Activated CD4-positive, alpha-beta T cell treated with anti-CD3 and anti-CD28 coated beads, Interleukin-2, amount 10 ng/mL, durations not matched to agents 7 days and 5 days (primary cell): Measurements from ENCODE around the gene AKAP17A. TPM values are rescaled to one million over a fixed set of nuclear protein-coding genes. Genes with fewer than 3 reads are reported as not detected.
A peak's percentile ranks its signal among the peaks of the same experiment; 100 is the strongest.
"Not testable (repeated sequence)": the region's sequence is repeated elsewhere in the genome, so short reads cannot be mapped to it uniquely, and the experiment has no call there.

Experiments
- CTCF ChIA-PET: fragments of 350-600 bp; sonication (Branson Sonifier 250); formaldehyde crosslinking; loops from one replicate; lab custom pipeline; 2021; ENCODE audit warnings: antibody characterized with exemption; lab: Charles Lee
- POLR2A ChIA-PET: fragments of 350-600 bp; sonication (Branson Sonifier 250); formaldehyde crosslinking; loops from one replicate; lab custom pipeline; 2021; ENCODE audit warnings: antibody characterized with exemption; lab: Charles Lee
- DNase-seq: peaks from one replicate; pipeline ENCODE4 v3.0.0-alpha.2; 2020
- H3K27ac Mint-ChIP-seq: one replicate; pipeline ENCODE4 v1.8.0; 2021; ENCODE audit warnings: mild to moderate bottlenecking, moderate library complexity, mixed read lengths
- H3K27me3 Mint-ChIP-seq: one replicate; pipeline ENCODE4 v1.8.0; 2021; ENCODE audit warnings: mixed read lengths
- H3K36me3 Mint-ChIP-seq: one replicate; pipeline ENCODE4 v1.8.0; 2021; ENCODE audit warnings: low read depth, mixed read lengths
- H3K4me1 Mint-ChIP-seq: one replicate; pipeline ENCODE4 v1.8.0; 2021; ENCODE audit warnings: mixed read lengths
- H3K4me3 Mint-ChIP-seq: one replicate; pipeline ENCODE4 v1.8.0; 2021; ENCODE audit warnings: mild to moderate bottlenecking, moderate library complexity, mixed read lengths
- H3K9me3 Mint-ChIP-seq: one replicate; pipeline ENCODE4 v1.8.0; 2021; ENCODE audit warnings: mixed read lengths
- total RNA-seq, 2 experiments: library from RNA; stranded (reverse); gene quantifications; one replicate each; pipeline ENCODE4 v1.2.3, GENCODE V29; 2021

The AKAP17A gene, protein sequence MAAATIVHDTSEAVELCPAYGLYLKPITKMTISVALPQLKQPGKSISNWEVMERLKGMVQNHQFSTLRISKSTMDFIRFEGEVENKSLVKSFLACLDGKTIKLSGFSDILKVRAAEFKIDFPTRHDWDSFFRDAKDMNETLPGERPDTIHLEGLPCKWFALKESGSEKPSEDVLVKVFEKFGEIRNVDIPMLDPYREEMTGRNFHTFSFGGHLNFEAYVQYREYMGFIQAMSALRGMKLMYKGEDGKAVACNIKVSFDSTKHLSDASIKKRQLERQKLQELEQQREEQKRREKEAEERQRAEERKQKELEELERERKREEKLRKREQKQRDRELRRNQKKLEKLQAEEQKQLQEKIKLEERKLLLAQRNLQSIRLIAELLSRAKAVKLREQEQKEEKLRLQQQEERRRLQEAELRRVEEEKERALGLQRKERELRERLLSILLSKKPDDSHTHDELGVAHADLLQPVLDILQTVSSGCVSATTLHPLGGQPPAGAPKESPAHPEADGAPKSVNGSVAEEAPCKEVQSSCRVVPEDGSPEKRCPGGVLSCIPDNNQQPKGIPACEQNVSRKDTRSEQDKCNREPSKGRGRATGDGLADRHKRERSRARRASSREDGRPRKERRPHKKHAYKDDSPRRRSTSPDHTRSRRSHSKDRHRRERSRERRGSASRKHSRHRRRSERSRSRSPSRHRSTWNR
- total RNA-seq: 10 to 100 TPM; 61.6 to 66.5 TPM

DNA sequence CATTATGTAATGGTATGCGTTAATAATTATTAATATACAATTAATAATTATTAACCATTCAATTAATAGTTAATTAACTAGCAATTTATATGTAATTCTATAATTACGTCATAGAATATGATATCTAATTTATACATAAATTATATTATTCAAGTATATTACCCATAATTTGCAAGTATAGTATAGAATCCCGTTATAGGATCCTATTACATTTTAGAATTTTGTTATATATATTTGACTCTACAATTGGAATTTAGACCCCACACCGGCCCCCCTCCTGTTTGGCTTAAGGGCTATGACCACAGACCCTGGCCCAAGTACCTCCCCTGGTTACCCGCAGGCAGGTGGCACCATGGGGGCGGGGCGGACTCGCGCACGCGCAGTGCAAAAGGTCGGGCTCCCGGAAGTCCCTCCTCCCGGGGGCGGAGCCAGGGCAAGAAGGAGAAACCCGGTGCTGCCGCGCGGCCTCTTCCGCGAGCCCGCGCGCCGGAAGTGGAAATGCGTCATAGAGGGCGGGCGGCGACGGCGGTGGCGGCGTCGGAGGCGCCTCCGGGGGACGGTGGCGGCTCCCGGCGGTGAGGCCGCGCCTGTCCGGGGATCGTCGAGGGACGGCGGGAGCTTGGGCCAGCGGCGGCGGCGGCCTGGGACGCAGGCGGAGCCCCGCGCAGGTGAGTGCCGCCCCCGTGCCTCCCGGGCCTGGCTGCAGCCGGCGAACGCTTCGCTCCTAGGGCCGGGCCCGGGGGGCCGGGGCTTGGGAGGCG lies at the start of gene AKAP17A:
AKAP17A (plus strand) TSS at position 503 of the 761 bp plus-strand sequence. CDS start 1,859 bp downstream, outside the sequence.
- CTCF ChIA-PET: no interaction called here
- POLR2A ChIA-PET: no interaction called here
- no peaks in the 10 kb centered on the region for H3K27me3 Mint-ChIP-seq
- peaks cover 31% of the 10 kb centered on the region for H3K4me1 Mint-ChIP-seq
- peaks cover 33% of the 10 kb centered on the region for H3K36me3 Mint-ChIP-seq
- DNase-seq: peak; percentile 97
- peak within 1 kb of the TSS; percentile 95 for H3K4me3 Mint-ChIP-seq
- H3K9me3 Mint-ChIP-seq: no peaks in the 10 kb centered on the region
- H3K27ac Mint-ChIP-seq: peak within 1 kb of the TSS; percentile 94

- peaks cover 12% of the 10 kb centered on the region for H3K4me1 Mint-ChIP-seq
- peaks cover 13% of the 10 kb centered on the region for H3K9me3 Mint-ChIP-seq
- ChIA-PET CTCF (no interaction called here), POLR2A (no interaction called here)
- H3K27me3 Mint-ChIP-seq: no peaks in the 10 kb centered on the region
- H3K27ac Mint-ChIP-seq: peak overlapping the region; percentile 41
- peaks cover 6% of the 10 kb centered on the region for H3K36me3 Mint-ChIP-seq
- no peak for DNase-seq
- H3K4me3 Mint-ChIP-seq: no peak overlapping the region
Observed at GRCh38 chrX:1542994-1543725, 48.2 kb upstream of the AKAP17A start.

GRCh38 chrX:1545776-1546408 lies 45.5 kb upstream of the AKAP17A start:
- DNase-seq: no peak
- H3K27me3 Mint-ChIP-seq: no peaks in the 10 kb centered on the region
- CTCF ChIA-PET: no interaction called here
- peak overlapping the region; percentile 69 for H3K27ac Mint-ChIP-seq
- peaks cover 18% of the 10 kb centered on the region for H3K9me3 Mint-ChIP-seq
- H3K4me1 Mint-ChIP-seq: peaks cover 14% of the 10 kb centered on the region
- H3K36me3 Mint-ChIP-seq: peaks cover 14% of the 10 kb centered on the region
- H3K4me3 Mint-ChIP-seq: no peak overlapping the region
- POLR2A ChIA-PET: no interaction called here

- Mint-ChIP-seq H3K4me3 (no peak overlapping the region), H3K9me3 (peaks cover 18% of the 10 kb centered on the region), H3K27me3 (no peaks in the 10 kb centered on the region), H3K27ac (no peak overlapping the region), H3K4me1 (peaks cover 23% of the 10 kb centered on the region), H3K36me3 (peaks cover 17% of the 10 kb centered on the region)
- CTCF ChIA-PET: no interaction called here
- DNase-seq: no peak
- POLR2A ChIA-PET: no interaction called here
Observed at GRCh38 chrX:1546691-1547251, 44.6 kb upstream of the AKAP17A start.

GRCh38 chrX:1551959-1552546 lies 39.4 kb upstream of the AKAP17A start:
- H3K9me3 Mint-ChIP-seq: peaks cover 21% of the 10 kb centered on the region
- no peak for DNase-seq
- CTCF ChIA-PET: no interaction called here
- H3K27me3 Mint-ChIP-seq: peaks cover 4% of the 10 kb centered on the region
- H3K4me1 Mint-ChIP-seq: peaks cover 52% of the 10 kb centered on the region
- peak overlapping the region; percentile 78 for H3K27ac Mint-ChIP-seq
- H3K36me3 Mint-ChIP-seq: peaks cover 37% of the 10 kb centered on the region
- no peak overlapping the region for H3K4me3 Mint-ChIP-seq
- POLR2A ChIA-PET: no interaction called here

DNA sequence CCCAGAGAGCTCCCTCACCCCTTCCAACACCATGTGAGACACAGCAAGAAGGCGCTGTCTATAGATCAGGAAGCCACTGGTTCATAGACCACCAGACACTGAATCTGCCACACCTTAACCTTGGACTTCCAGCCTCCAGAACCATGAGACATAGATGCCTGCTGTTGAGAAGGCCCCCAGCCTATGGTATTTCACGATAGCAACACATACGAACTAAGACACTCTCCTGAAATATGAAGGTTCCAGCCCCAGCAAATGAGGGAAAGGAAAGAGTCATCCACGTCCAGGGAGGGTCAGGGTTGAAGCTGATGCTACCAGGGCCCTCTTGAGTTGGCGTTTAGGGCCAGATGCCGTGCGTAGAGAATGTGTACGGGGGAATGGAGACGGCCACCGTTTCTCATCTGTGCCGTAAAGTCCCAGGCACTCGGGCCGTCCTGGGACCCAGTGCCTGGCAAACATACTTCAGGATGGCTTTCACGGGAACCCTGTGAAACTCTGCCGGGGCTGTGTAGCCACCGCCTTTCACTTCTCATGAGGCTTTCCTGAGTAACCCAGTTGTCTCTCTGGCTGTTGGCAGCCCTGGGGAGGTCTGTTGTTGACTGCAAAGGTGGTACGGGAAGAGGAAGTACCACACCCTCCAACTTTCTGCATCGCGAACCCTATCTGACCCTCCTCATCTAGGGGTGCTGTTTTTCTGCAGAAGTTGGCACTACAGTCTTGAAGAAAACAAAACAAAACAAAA lies 36.8 kb upstream of the AKAP17A start:
- Mint-ChIP-seq H3K9me3 (peaks cover 14% of the 10 kb centered on the region), H3K36me3 (peaks cover 31% of the 10 kb centered on the region), H3K27me3 (peaks cover 4% of the 10 kb centered on the region), H3K4me3 (peak overlapping the region; percentile 30), H3K4me1 (peaks cover 61% of the 10 kb centered on the region), H3K27ac (peak overlapping the region; percentile 94)
- CTCF ChIA-PET: no interaction called here
- POLR2A ChIA-PET: no interaction called here
- DNase-seq: peak; percentile 87

GRCh38 chrX:1555370-1555769 lies 36.0 kb upstream of the AKAP17A start:
- ChIA-PET POLR2A (no interaction called here), CTCF (no interaction called here)
- Mint-ChIP-seq H3K9me3 (peaks cover 14% of the 10 kb centered on the region), H3K27ac (peak overlapping the region; percentile 94), H3K36me3 (peaks cover 30% of the 10 kb centered on the region), H3K4me1 (peaks cover 60% of the 10 kb centered on the region), H3K27me3 (peaks cover 4% of the 10 kb centered on the region), H3K4me3 (peak overlapping the region; percentile 30)
- no peak for DNase-seq

- peaks cover 11% of the 10 kb centered on the region for H3K9me3 Mint-ChIP-seq
- H3K4me1 Mint-ChIP-seq: peaks cover 56% of the 10 kb centered on the region
- CTCF ChIA-PET, H3K27me3 Mint-ChIP-seq, H3K27ac Mint-ChIP-seq, POLR2A ChIA-PET, DNase-seq, H3K4me3 Mint-ChIP-seq: not testable (repeated sequence)
- H3K36me3 Mint-ChIP-seq: peaks cover 21% of the 10 kb centered on the region
Observed at GRCh38 chrX:1557442-1557841, 34.0 kb upstream of the AKAP17A start.

- no peak overlapping the region for H3K27ac Mint-ChIP-seq
- peaks cover 50% of the 10 kb centered on the region for H3K4me1 Mint-ChIP-seq
- CTCF ChIA-PET: no interaction called here
- no peak for DNase-seq
- H3K27me3 Mint-ChIP-seq: no peaks in the 10 kb centered on the region
- peaks cover 8% of the 10 kb centered on the region for H3K9me3 Mint-ChIP-seq
- H3K4me3 Mint-ChIP-seq: no peak overlapping the region
- POLR2A ChIA-PET: no interaction called here
- peaks cover 15% of the 10 kb centered on the region for H3K36me3 Mint-ChIP-seq
Observed at GRCh38 chrX:1558761-1559468, 32.5 kb upstream of the AKAP17A start.

DNA sequence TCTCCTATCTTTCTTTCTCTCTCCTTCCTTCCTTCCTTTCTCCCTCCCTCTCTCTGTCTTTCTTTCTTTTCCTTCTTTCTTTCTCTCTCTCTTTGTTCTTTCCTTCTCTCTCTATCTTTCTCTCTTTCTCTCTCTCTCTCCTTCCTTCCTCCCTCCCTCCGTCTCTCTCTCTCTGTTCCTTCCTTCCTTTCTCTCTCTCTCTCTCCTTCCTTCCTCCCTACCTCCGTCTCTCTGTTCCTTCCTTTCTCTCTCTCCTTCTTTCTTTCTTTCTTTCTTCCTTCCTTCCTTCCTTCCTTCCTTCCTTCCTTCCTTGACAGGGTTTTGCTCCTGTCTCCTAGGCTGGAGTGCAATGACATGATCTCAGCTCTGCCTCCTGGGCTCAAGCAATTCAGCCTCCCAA lies 30.2 kb upstream of the AKAP17A start:
- H3K4me3 Mint-ChIP-seq: no peak overlapping the region

GRCh38 chrX:1564077-1564476 lies 27.3 kb upstream of the AKAP17A start:
- H3K9me3 Mint-ChIP-seq, DNase-seq, POLR2A ChIA-PET, H3K27me3 Mint-ChIP-seq, H3K36me3 Mint-ChIP-seq, CTCF ChIA-PET, H3K4me3 Mint-ChIP-seq: not testable (repeated sequence)
- Mint-ChIP-seq H3K27ac (peak overlapping the region; percentile 25), H3K4me1 (peaks cover 43% of the 10 kb centered on the region)

More for the DNA sequence above, 30.2 kb upstream of the AKAP17A start:
- H3K27ac Mint-ChIP-seq: peak overlapping the region; percentile 74
- DNase-seq: no peak
- H3K9me3 Mint-ChIP-seq: no peaks in the 10 kb centered on the region
- H3K4me1 Mint-ChIP-seq: peaks cover 47% of the 10 kb centered on the region
- H3K36me3 Mint-ChIP-seq: peaks cover 5% of the 10 kb centered on the region
- peaks cover 2% of the 10 kb centered on the region for H3K27me3 Mint-ChIP-seq
- POLR2A ChIA-PET: no interaction called here
- CTCF ChIA-PET: no interaction called here
